Measurements from ENCODE around the gene TEX30. TPM values are rescaled to one million over a fixed set of nuclear protein-coding genes. Genes with fewer than 3 reads are reported as not detected.
A peak's percentile ranks its signal among the peaks of the same experiment; 100 is the strongest.

TEX30 gene
- total RNA-seq, 6 experiments from 2014 or later = 9.4 to 21.4 (median 14.7) TPM

DNA sequence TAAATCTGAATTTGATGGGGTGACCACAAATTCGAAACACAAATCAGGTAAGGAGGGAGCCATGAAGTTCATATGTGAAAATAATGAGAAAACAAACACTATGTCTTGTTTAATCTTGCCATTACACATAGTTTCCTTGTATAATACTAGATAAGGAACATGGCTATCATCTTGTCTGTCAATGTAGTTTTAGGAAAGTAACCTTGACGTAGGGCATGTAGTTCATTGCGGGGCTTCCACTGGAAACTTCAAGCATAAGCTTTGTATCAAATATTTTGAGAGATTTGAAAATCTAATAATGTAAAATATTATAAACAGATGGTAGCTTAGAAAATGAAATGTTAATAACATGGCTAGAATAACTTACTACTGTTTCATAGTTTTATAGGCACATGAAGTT, 34.1 kb upstream of the TEX30 start:
- intact Hi-C loops (cut with DNase I) = no loop called here
- Histone ChIP-seq H3K4me3 (no peak overlapping the region), H3K27ac (no peak overlapping the region), H3K4me1 (no peaks in the 10 kb centered on the region), H3K9me3 (no peaks in the 10 kb centered on the region), H3K36me3 (no peaks in the 10 kb centered on the region), H3K27me3 (no peaks in the 10 kb centered on the region)
- 96% methylated on average over 3 of the region's 3 CpGs for WGBS (ENCODE audit: insufficient coverage, low coverage, low lambda C conversion rate, missing lambda C conversion rate)
- no peak for TF ChIP-seq POLR2A (IDR thresholded peaks at IDR 0.05)
- TF ChIP-seq, protein P1, sequence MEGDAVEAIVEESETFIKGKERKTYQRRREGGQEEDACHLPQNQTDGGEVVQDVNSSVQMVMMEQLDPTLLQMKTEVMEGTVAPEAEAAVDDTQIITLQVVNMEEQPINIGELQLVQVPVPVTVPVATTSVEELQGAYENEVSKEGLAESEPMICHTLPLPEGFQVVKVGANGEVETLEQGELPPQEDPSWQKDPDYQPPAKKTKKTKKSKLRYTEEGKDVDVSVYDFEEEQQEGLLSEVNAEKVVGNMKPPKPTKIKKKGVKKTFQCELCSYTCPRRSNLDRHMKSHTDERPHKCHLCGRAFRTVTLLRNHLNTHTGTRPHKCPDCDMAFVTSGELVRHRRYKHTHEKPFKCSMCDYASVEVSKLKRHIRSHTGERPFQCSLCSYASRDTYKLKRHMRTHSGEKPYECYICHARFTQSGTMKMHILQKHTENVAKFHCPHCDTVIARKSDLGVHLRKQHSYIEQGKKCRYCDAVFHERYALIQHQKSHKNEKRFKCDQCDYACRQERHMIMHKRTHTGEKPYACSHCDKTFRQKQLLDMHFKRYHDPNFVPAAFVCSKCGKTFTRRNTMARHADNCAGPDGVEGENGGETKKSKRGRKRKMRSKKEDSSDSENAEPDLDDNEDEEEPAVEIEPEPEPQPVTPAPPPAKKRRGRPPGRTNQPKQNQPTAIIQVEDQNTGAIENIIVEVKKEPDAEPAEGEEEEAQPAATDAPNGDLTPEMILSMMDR (IDR thresholded peaks at IDR 0.05) = no peak
- DNase-seq = no peak
- ATAC-seq = no peak

- ATAC-seq = no peak
- 91% methylated on average over 3 of the region's 3 CpGs for WGBS (ENCODE audit: insufficient coverage, low coverage, low lambda C conversion rate, missing lambda C conversion rate)
- Histone ChIP-seq H3K9me3 (no peaks in the 10 kb centered on the region), H3K27me3 (no peaks in the 10 kb centered on the region), H3K4me1 (peaks cover 0 to 8% (median 0%) of the 10 kb centered on the region in 4 donors), H3K36me3 (no peaks in the 10 kb centered on the region), H3K4me3 (no peak overlapping the region), H3K27ac (no peak overlapping the region)
- intact Hi-C loops (cut with DNase I) = no loop called here
- no peak for DNase-seq
- TF ChIP-seq, protein P1 (IDR thresholded peaks at IDR 0.05) = no peak
- TF ChIP-seq POLR2A (IDR thresholded peaks at IDR 0.05) = no peak
Observed at GRCh38 chr13:102805680-102806079, 32.1 kb upstream of the TEX30 start.

DNA sequence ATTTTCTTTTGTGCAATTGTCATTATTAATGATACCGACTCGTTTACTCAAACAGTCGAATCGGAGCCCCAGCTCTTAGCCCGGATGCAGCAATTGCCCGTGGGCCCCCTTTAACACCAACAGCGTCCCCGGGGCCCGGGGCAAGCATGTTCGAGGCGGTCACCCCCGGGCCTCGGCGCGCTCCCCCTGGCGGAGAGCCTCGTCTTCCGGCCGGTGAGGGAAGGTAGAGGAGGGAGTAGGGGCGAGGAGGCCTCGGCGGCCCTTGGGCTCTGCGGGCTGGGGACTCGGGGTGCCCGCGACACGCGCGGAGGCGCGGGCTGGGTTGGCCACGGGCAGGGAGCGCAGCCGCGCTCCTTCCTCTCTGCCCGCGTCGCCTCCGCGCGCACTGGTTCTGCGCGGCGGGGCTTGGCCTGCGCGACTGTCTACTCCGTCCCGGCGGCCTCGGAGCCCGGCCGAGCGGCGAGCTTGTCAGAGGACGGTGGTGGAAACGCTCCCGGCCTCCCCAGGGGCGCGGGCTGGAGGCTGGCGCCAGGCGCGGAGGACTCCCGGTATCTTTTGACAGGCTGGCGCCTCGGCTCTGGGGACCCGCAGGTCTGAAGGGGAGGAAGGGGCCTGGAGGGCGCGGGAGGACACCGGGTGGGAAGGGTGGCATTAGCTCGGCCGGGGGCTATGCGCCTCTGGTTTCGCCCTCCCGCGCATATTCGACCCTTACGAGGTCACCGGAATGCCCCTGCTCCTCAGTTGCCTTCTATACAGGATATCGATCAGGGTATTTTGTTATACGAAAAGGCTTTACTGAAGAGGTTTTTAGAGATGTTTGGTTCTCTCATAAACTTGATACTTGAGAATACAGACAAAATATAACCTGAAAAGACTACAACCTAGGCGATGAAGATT, 26.8 kb upstream of the TEX30 start:
- Histone ChIP-seq H3K4me3 (peak overlapping the region; percentile 80 to 88 (median 85)), H3K27me3 (no peaks in the 10 kb centered on the region), H3K4me1 (peaks cover 0 to 8% (median 2%) of the 10 kb centered on the region in 4 donors), H3K27ac (peak overlapping the region; percentile 71 to 92 (median 89)), H3K9me3 (no peaks in the 10 kb centered on the region), H3K36me3 (no peaks in the 10 kb centered on the region)
- under 1% methylated on average over 24 of the region's 81 CpGs for WGBS (ENCODE audit: insufficient coverage, low coverage, low lambda C conversion rate, missing lambda C conversion rate)
- DNase-seq (peak; percentile 89), ATAC-seq (peak; percentile 81 to 87 (median 83))
- intact Hi-C loops (cut with DNase I) = no loop called here
- peak; percentile 63 for TF ChIP-seq POLR2A (IDR thresholded peaks at IDR 0.05)
- TF ChIP-seq, protein P1 (IDR thresholded peaks at IDR 0.05) = peak; percentile 72 to 85 (median 78)

GRCh38 chr13:102799426-102800144, 26.0 kb upstream of the TEX30 start:
- TF ChIP-seq POLR2A (IDR thresholded peaks at IDR 0.05) = no peak
- TF ChIP-seq, protein P1 (IDR thresholded peaks at IDR 0.05) = no peak
- DNase-seq (peak; percentile 51 to 71 (median 70)), ATAC-seq (peak; percentile 36 to 59 (median 52))
- Histone ChIP-seq H3K4me1 (peaks cover 0 to 8% (median 2%) of the 10 kb centered on the region in 4 donors), H3K4me3 (peak overlapping the region; percentile 80 to 88 (median 85)), H3K27ac (peak overlapping the region; percentile 71 to 92 (median 89)), H3K27me3 (no peaks in the 10 kb centered on the region), H3K36me3 (no peaks in the 10 kb centered on the region), H3K9me3 (no peaks in the 10 kb centered on the region)
- intact Hi-C loops (cut with DNase I) = no loop called here
- WGBS (ENCODE audit: insufficient coverage, low coverage, low lambda C conversion rate, missing lambda C conversion rate) = 0% methylated on average over 18 of the region's 69 CpGs

Data from right lobe of liver (tissue), 6 donors.